GM12878 (cell line): ENCODE results near the gene GGA2. TPM values are rescaled to one million over a fixed set of nuclear protein-coding genes. Genes with fewer than 3 reads are reported as not detected.

Experiments
- ATAC-seq: fragments of 200-7000 bp; cut with Tn5 transposase; 3 replicates; pipeline ENCODE4 v1.9.1; 2020; ENCODE audit warnings: mild to moderate bottlenecking, moderate library complexity
- BruUV-seq: library from RNA; stranded (reverse); fragments of 400-500 nt; replicated peaks from 2 replicates; lab custom pipeline; 2021; lab: Mats Ljungman, UMichigan
- CTCF ChIA-PET: fragments of 300-600 bp; sonication (Branson Sonifier 250); formaldehyde crosslinking; extraction: SDS; loops from one replicate; lab custom pipeline; 2021; ENCODE audit warnings: inconsistent platforms; lab: Yijun Ruan, JAX
- POLR2A ChIA-PET: fragments of 350-600 bp; formaldehyde crosslinking; extraction: SDS; loops from one replicate; lab custom pipeline; 2021; ENCODE audit warnings: inconsistent platforms; lab: Charles Lee
- RAD21 ChIA-PET: fragments of 300-600 bp; sonication (Branson Sonifier 250); formaldehyde crosslinking; loops from one replicate; lab custom pipeline; 2023; ENCODE audit warnings: antibody characterized with exemption; ENCODE audit not compliant: unreplicated experiment; lab: Charles Lee
- SMC1A ChIA-PET: fragments of 300-600 bp; sonication (Branson Sonifier 250); formaldehyde crosslinking; loops from one replicate; lab custom pipeline; 2023; ENCODE audit not compliant: unreplicated experiment, uncharacterized antibody; lab: Charles Lee
- DNase-seq: peaks from one replicate; pipeline ENCODE4 v3.0.0-alpha.2; 2011; ENCODE audit warnings: low read depth, low spot score
- FAIRE-seq: peaks from 3 replicates; lab custom pipeline; 2011; peaks lifted over from hg19 to GRCh38; lab: Jason Lieb, UNC
- H2AFZ ChIP-seq: 2 replicates; pipeline ENCODE4 v1.6.0; 2011; ENCODE audit warnings: low read depth, low read length, control low read depth; ENCODE audit not compliant: control insufficient read depth
- H3K27ac ChIP-seq: 2 replicates; pipeline ENCODE4 v1.5.1; 2011; ENCODE audit warnings: control low read depth; ENCODE audit not compliant: control insufficient read depth, insufficient read depth
- H3K27me3 ChIP-seq, 2 experiments: replicated peaks in 1 of 2; 2 replicates each; pipeline versions ENCODE4 v1.6.0 to v1.6.1; 2011; ENCODE audit warnings: low read length in 1 of 2; ENCODE audit not compliant: control insufficient read depth in 2 of 2, insufficient read depth in 2 of 2
- H3K36me3 ChIP-seq, 2 experiments: 2 replicates each; pipeline ENCODE4 v1.5.1; 2011; ENCODE audit warnings: low read length in 1 of 2; ENCODE audit not compliant: control insufficient read depth in 2 of 2, insufficient read depth in 2 of 2
- H3K4me1 ChIP-seq: 2 replicates; pipeline ENCODE4 v1.6.1; 2011; ENCODE audit warnings: mild to moderate bottlenecking, low read length, moderate library complexity, mixed read lengths; ENCODE audit not compliant: control insufficient read depth, insufficient read depth
- H3K4me2 ChIP-seq: 2 replicates; pipeline ENCODE4 v1.6.0; 2011; ENCODE audit warnings: control low read depth; ENCODE audit not compliant: control insufficient read depth, insufficient read depth
- H3K4me3 ChIP-seq: fragments of 200-600 bp; sonication (generic); 2 replicates; pipeline ENCODE4 v1.5.1; 2016
- H3K79me2 ChIP-seq: 2 replicates; pipeline ENCODE4 v1.6.0; 2011; ENCODE audit warnings: low read length; ENCODE audit not compliant: control insufficient read depth, insufficient read depth
- H3K9ac ChIP-seq: 2 replicates; pipeline ENCODE4 v1.8.0; 2011; ENCODE audit warnings: low read length, control low read depth, mixed read lengths; ENCODE audit not compliant: control insufficient read depth, insufficient read depth
- H3K9me3 ChIP-seq: replicated peaks from 3 replicates; pipeline ENCODE4 v1.5.1; 2011; ENCODE audit warnings: mild to moderate bottlenecking, low read length; ENCODE audit not compliant: control insufficient read depth, insufficient read depth
- H4K20me1 ChIP-seq: 2 replicates; pipeline ENCODE4 v1.6.0; 2011; ENCODE audit not compliant: control insufficient read depth, insufficient read depth
- EED ChIP-seq: sonication (generic); IDR thresholded peaks from 2 replicates; pipeline ENCODE4 v1.6.1; 2016; ENCODE audit warnings: antibody characterized with exemption, low read depth
- IKZF1 ChIP-seq: fragments of 450-650 bp; conservative IDR thresholded peaks from 2 replicates; pipeline ENCODE4 v1.6.1; 2017; ENCODE audit warnings: antibody characterized with exemption, mild to moderate bottlenecking
- NR2F1 ChIP-seq: fragments of 450-650 bp; conservative IDR thresholded peaks from 2 replicates; pipeline ENCODE4 v1.6.1; 2017; ENCODE audit warnings: mild to moderate bottlenecking
- TCF7 ChIP-seq: IDR thresholded peaks from 2 replicates; pipeline ENCODE4 v1.6.1; 2014; ENCODE audit warnings: antibody characterized with exemption, borderline replicate concordance
- WGBS: methylation state at CpG from one replicate; pipeline ENCODE4 v1.1.6; 2016; ENCODE audit warnings: low lambda C conversion rate; ENCODE audit not compliant: insufficient replicate concordance, insufficient coverage; ENCODE audit errors: missing lambda C conversion rate; 5-methylcytosine and 5-hydroxymethylcytosine counted together
- in situ Hi-C: fragments of 300-500 bp; cut with MboI; formaldehyde crosslinking; loops from 9 replicates; pipeline ENCODE4 v1.14.3; 2018; ENCODE audit warnings: mixed read lengths
- intact Hi-C: fragments of 100-400 bp; cut with micrococcal nuclease; formaldehyde crosslinking; loops from one replicate; pipeline ENCODE4 v1.14.2; 2022; ENCODE audit not compliant: unreplicated experiment
- polyA plus RNA-seq, 11 experiments: library from polyadenylated mRNA; depleted of rRNA in 4 of 11; unstranded in 6 of 11; stranded (reverse) in 5 of 11; fragments of >200 nt; fragmentation: Nextera tagmentation in 4 of 11; fragmentation: Illumina TruSeq in 1 of 11; extraction: Ambion mirVana in 4 of 11; extraction: Trizol in 1 of 11; gene quantifications; 1 replicate in 1 of 11; 2 replicates in 10 of 11; pipeline versions ENCODE4 v1.2.1 to v1.2.3, GENCODE V29; 2011 to 2016; ENCODE audit warnings: inconsistent platforms in 2 of 11, missing spikeins in 2 of 11, low read depth in 1 of 11
- total RNA-seq, 4 experiments: library from RNA; depleted of rRNA in 3 of 4; stranded (reverse); fragments of >200 nt in 3 of 4; fragmentation: Illumina TruSeq in 1 of 4; extraction: Trizol in 1 of 4; gene quantifications; 2 replicates each; pipeline versions ENCODE4 v1.2.1 to v1.2.3, GENCODE V29; 2013 to 2021

The GGA2 gene
- total and polyA plus RNA-seq, 10 of the 15 experiments (the other 5 are each of a cell fraction or from before 2014, with no cell fraction given): 14.1 to 153 (median 86.6) TPM

GRCh38 chr16:23506606-23506994 lies 3.7 kb downstream of the GGA2 start:
- ChIA-PET SMC1A (interaction anchor here (0.8 to 7.9 kb wide), 13 partner anchors 14 to 90 kb away, joined by 3 to 61 read pairs (median 4); partner anchors contain the start of genes EARS2, NDUFAB1 and UBFD1), POLR2A (interaction anchor here (0.9 to 1.7 kb wide), 3 partner anchors 9 to 172 kb away, joined by 3 to 6 read pairs (median 5); no protein-coding TSS in a partner anchor), RAD21 (interaction anchor here (0.6 to 4.3 kb wide), 8 partner anchors 12 to 182 kb away, joined by 3 to 48 read pairs (median 4); no protein-coding TSS in a partner anchor)
- Histone ChIP-seq H2AFZ (no peak overlapping the region), H3K36me3 (peaks cover 0 to 4% of the 10 kb centered on the region in 2 experiments; a peak in 3 of 4 replicates), H3K4me1 (peaks cover 36% of the 10 kb centered on the region), H3K27ac (peak overlapping the region; percentile 86), H4K20me1 (peaks cover 28% of the 10 kb centered on the region), H3K27me3 (no peaks in the 10 kb centered on the region)
- in situ Hi-C loops: loop anchor here (10.0 kb wide), 1 partner anchor 338 kb away; no protein-coding TSS in a partner anchor
- BruUV-seq: no TSS peak
- no peak for FAIRE-seq
- DNase-seq: no peak
- TF ChIP-seq TCF7 (no peak), NR2F1 (0 out of 2 replicates have a peak, but pooled peaks have one; percentile 25), IKZF1 (0 out of 2 replicates have a peak, but pooled peaks have one; percentile 29), EED (peak; percentile 17; the same call in 1 of the 2 replicates)
- TF ChIP-seq, all 136 proteins: peak for 3
- WGBS: 2% methylated on average over 8 of the region's 8 CpGs
- H3K9ac ChIP-seq: peak overlapping the region; percentile 1; the same call in 1 of the 2 replicates
- ATAC-seq: no peak
- peak overlapping the region; percentile 68 for H3K4me3 ChIP-seq
- CTCF ChIA-PET: interaction anchor here (0.6 to 5.1 kb wide), 13 partner anchors 12 to 359 kb away, joined by 3 to 50 read pairs (median 5); partner anchors contain the start of genes COG7, EARS2 and UBFD1
- no peaks in the 10 kb centered on the region for H3K9me3 ChIP-seq
- H3K79me2 ChIP-seq: peaks cover 89% of the 10 kb centered on the region
- H3K4me2 ChIP-seq: peak overlapping the region; percentile 98
- intact Hi-C loops: loop anchor here (5.0 kb wide), 3 partner anchors 54 to 214 kb away; partner anchors contain the start of genes COG7 and NDUFAB1
